Stimulated activated naive CD8-positive, alpha-beta T cell treated with anti-CD3 and anti-CD28 coated beads, Interleukin-15, amount 100 ng/mL, for 72 hours (primary cell): ENCODE data around the gene UNKL.

ENCODE experiments used
- ATAC-seq: fragments of 150-1000 bp; cut with Tn5 transposase; 2 replicates; pipeline ENCODE4 v1.10.0; 2021; ENCODE audit warnings: mild to moderate bottlenecking, moderate library complexity
- DNase-seq, 2 donors: peaks; one replicate each; pipeline ENCODE4 v3.0.0; 2021 to 2022
- H3K27ac Mint-ChIP-seq, 2 donors: one replicate each; pipeline ENCODE4 v1.8.0; 2022; ENCODE audit warnings: mild to moderate bottlenecking in 2 of 2, mixed read lengths in 2 of 2, moderate library complexity in 2 of 2
- H3K27me3 Mint-ChIP-seq: one replicate; pipeline ENCODE4 v1.8.0; 2022; ENCODE audit warnings: mixed read lengths
- H3K4me1 Mint-ChIP-seq: one replicate; pipeline ENCODE4 v1.8.0; 2022; ENCODE audit warnings: mild to moderate bottlenecking, mixed read lengths
- H3K4me3 Mint-ChIP-seq, 2 donors: one replicate each; pipeline ENCODE4 v1.8.0; 2022; ENCODE audit warnings: mild to moderate bottlenecking in 2 of 2, mixed read lengths in 2 of 2, moderate library complexity in 1 of 2
- H3K9me3 Mint-ChIP-seq, 2 donors: one replicate each; pipeline ENCODE4 v1.8.0; 2022; ENCODE audit warnings: mixed read lengths in 2 of 2

UNKL gene

DNA sequence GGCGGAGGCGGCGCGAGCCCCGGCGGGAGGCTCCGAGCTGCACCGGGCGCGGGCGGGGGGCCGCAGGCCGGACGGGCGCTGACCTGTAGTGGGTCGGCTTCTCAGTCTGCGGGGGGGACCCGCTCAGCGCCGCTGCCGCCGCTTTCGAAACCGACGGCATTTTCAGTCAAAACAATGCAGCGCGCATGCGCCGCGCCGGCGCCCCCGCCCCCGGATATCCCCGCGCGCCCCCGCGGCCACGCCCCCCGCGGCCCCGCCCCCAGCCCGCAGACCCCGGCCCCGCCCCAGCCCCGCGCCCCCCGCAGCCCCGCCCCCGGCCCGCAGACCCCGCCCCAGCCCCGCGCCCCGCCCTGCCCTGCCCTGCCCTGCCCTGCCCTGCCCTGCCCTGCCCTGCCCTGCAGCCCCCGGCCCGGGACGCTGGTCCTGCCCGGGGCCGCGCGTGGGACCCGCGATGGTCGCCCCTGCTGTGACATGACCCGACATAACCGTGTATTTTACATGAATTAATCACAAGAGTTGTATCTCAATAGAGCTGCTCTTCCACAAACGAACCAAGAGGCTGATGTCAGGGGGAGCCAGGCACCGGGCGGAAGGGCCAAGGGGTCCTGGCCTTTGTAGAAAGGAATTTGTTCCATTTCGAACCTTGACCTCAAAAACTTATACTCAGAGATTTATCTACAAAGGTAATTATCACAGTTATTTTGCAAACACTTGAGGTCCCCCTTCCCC, at the start of gene UNKL:
Gene UNKL (minus strand): TSS at position 173 of the 729 bp plus-strand sequence. CDS start 13 bp downstream, at position 160.
- H3K4me3 Mint-ChIP-seq: peak within 1 kb of the TSS; percentile 89 to 92
- peak; percentile 80 to 81 for DNase-seq
- H3K27ac Mint-ChIP-seq: peak within 1 kb of the TSS; percentile 88 to 97
- peak; percentile 73 for ATAC-seq
- no peaks in the 10 kb centered on the region for H3K9me3 Mint-ChIP-seq
- no peaks in the 10 kb centered on the region for H3K27me3 Mint-ChIP-seq
- peaks cover 38% of the 10 kb centered on the region for H3K4me1 Mint-ChIP-seq

GRCh38 chr16:1461146-1461545, 46.6 kb upstream of the UNKL start:
- ATAC-seq: no peak

DNA sequence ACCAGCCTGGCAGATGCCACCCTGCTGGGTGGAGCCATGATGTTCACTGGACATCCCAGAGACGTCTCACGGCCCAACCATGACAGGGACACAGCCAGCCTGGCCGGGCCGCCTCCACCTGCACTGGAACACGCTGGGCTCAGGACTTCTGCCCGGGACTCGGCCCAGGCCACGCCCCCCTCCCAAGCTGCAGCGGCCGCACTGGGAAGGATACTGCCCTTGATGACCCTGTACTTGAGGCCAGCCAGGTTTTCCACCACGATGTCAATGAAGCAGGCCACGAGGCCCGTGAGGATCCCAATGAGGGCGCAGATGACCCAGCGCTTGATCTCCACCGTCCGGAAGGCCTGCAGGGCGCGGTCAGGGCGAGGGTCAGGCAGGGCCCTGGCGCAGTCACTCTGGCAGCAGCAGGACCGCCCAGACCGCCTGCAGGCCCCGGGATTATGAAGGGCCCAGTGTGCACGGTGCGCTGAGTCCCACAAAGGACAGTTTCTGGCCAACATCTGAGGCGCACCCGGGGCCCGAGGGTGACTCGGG, 46.2 kb upstream of the UNKL start:
- H3K9me3 Mint-ChIP-seq: no peaks in the 10 kb centered on the region
- no peak overlapping the region for H3K4me3 Mint-ChIP-seq
- no peaks in the 10 kb centered on the region for H3K27me3 Mint-ChIP-seq
- ATAC-seq: no peak
- peaks cover 14% of the 10 kb centered on the region for H3K4me1 Mint-ChIP-seq
- DNase-seq: no peak
- no peak overlapping the region for H3K27ac Mint-ChIP-seq

More at GRCh38 chr16:1461146-1461545, 46.6 kb upstream of the UNKL start:
- Mint-ChIP-seq H3K27me3 (no peaks in the 10 kb centered on the region), H3K27ac (no peak overlapping the region), H3K4me3 (no peak overlapping the region), H3K4me1 (peaks cover 14% of the 10 kb centered on the region), H3K9me3 (no peaks in the 10 kb centered on the region)
- no peak for DNase-seq

- ATAC-seq (no peak), DNase-seq (no peak)
- no peaks in the 10 kb centered on the region for H3K27me3 Mint-ChIP-seq
- no peak overlapping the region for H3K4me3 Mint-ChIP-seq
- no peak overlapping the region for H3K27ac Mint-ChIP-seq
- H3K4me1 Mint-ChIP-seq: peaks cover 13% of the 10 kb centered on the region
- no peaks in the 10 kb centered on the region for H3K9me3 Mint-ChIP-seq
These were observed 45.5 kb upstream of the UNKL start for GRCh38 chr16:1459967-1460366.

DNA sequence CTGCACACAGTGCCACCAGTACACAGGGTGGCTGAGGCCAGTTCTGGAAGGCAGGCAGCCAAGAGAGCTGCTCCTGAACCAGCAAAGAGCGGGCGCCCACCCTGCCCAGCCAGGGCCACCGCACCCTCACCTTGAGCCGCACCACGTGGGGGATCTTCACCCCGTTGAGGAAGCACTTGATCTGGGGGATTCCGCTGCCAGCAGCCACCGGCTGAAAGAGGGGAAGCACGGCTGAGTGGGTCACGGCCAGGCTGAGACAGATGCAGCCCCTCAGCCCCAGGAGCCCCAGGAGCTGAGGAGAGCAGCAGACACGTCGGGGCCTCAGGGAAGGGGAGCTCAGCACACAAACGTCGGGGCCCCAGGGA, 44.5 kb upstream of the UNKL start:
- DNase-seq: no peak
- Mint-ChIP-seq H3K4me1 (peaks cover 9% of the 10 kb centered on the region), H3K27me3 (no peaks in the 10 kb centered on the region), H3K9me3 (no peaks in the 10 kb centered on the region), H3K4me3 (no peak overlapping the region), H3K27ac (peak overlapping the region; percentile 80)
- no peak for ATAC-seq

GRCh38 chr16:1458336-1458976, 44.0 kb upstream of the UNKL start:
- H3K4me3 Mint-ChIP-seq: no peak overlapping the region
- H3K9me3 Mint-ChIP-seq: no peaks in the 10 kb centered on the region
- ATAC-seq (peak; percentile 84), DNase-seq (peak in 1 of 2 donors; percentile 50)
- H3K4me1 Mint-ChIP-seq: peaks cover 9% of the 10 kb centered on the region
- H3K27ac Mint-ChIP-seq: peak overlapping the region; percentile 80
- H3K27me3 Mint-ChIP-seq: no peaks in the 10 kb centered on the region

GRCh38 chr16:1457489-1458245, 43.2 kb upstream of the UNKL start:
- Mint-ChIP-seq H3K27ac (no peak overlapping the region), H3K27me3 (no peaks in the 10 kb centered on the region), H3K9me3 (no peaks in the 10 kb centered on the region), H3K4me3 (no peak overlapping the region), H3K4me1 (peaks cover 9% of the 10 kb centered on the region)
- ATAC-seq (no peak), DNase-seq (no peak)

DNA sequence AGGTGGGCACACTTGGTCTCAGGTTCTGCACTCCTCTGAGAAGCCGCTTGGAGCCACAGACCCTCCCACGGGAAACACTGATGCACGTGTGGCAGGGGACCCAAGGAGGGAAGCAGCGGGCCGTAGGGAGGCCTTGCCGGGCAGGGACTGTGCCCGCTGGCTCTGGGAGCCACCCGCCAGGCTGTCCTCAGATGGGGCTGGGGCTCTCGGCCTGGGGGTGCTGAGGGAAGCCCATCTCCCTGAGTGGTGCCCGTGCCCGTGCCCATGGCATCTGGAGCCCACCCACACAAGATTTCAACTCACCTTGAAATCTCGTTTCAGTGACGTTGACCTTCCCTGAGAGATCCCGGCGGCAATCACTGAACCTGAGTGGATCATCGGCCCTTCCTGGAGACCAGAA, 42.4 kb upstream of the UNKL start:
- Mint-ChIP-seq H3K27me3 (no peaks in the 10 kb centered on the region), H3K27ac (no peak overlapping the region), H3K4me3 (no peak overlapping the region), H3K4me1 (peaks cover 9% of the 10 kb centered on the region), H3K9me3 (no peaks in the 10 kb centered on the region)
- no peak for ATAC-seq
- no peak for DNase-seq

DNA sequence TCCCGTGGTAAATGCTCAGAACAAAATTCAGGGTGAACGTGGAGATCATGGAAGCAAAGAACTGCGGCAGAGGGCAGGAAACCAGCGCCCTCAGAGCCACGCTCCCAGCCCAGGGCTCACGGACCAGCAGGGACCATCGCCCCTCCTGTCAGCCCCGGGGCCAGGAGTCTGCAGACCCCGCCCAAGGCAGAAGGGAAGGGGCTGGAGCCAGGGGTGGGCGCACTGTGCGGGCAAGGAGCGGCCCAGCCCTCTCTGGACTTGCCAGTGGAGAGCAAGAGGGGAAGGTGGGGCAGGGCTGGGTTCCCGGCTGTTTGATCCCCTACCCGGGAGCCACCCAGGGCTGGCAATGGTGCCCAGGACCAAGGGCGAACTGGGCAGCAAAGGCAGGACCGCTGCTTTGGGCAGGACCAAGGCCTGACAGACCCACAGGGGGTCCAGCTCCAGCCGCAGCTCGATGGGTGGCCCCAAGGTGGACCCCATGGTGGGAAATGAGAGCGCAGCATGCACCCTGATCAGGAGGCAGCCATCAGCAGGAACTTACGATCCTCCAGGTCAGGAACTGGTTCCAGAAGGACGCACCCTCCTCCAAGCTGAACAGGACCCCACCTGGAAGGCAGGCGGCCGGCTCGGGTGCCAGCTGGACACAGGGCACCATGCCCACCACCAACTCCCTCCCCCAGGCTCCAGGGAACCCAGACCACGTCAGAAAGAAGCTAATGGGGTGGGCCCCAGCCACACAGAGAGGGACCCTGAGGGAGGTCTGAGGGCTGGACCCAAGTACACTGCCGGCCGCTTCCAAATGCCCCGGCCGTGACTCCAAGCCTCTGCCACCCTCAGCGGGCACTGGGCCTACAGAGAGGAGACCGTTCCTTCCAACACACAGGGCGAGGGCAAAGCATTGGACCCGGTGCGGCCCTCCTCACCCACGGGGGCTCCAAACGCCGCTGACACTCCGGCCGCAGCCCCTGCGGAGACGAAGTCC, 41.0 kb upstream of the UNKL start:
- no peak overlapping the region for H3K27ac Mint-ChIP-seq
- no peak overlapping the region for H3K4me3 Mint-ChIP-seq

DNA sequence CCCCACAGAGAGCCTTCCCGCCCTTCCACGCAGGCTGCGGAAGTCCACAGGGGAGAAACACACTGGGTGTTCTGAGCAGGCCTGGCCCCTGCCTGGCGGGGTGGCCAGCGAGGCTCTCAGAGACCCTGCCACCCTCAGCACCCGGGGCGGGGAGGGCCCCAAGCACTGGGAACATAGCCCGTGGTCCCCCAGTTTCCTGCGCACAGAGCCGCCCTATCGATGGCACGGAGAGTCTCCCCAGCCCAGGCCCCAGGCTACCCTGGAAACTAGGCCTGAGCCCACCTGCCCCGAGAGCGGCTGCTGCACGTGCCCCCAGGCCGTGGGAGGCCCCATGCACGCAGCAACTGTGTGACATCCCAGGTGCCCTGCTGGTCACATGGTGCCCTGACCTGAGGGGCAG, 40.1 kb upstream of the UNKL start:
- ATAC-seq: no peak
- H3K27ac Mint-ChIP-seq: no peak overlapping the region
- H3K4me3 Mint-ChIP-seq: no peak overlapping the region
- H3K27me3 Mint-ChIP-seq: no peaks in the 10 kb centered on the region
- H3K4me1 Mint-ChIP-seq: peaks cover 14% of the 10 kb centered on the region
- H3K9me3 Mint-ChIP-seq: no peaks in the 10 kb centered on the region
- no peak for DNase-seq

More for the DNA sequence above, 41.0 kb upstream of the UNKL start:
- DNase-seq: no peak
- no peak for ATAC-seq
- no peaks in the 10 kb centered on the region for H3K9me3 Mint-ChIP-seq
- no peaks in the 10 kb centered on the region for H3K27me3 Mint-ChIP-seq
- H3K4me1 Mint-ChIP-seq: peaks cover 14% of the 10 kb centered on the region

- DNase-seq: no peak
- ATAC-seq: no peak
- peaks cover 5% of the 10 kb centered on the region for H3K4me1 Mint-ChIP-seq
- H3K27ac Mint-ChIP-seq: no peak overlapping the region
- no peaks in the 10 kb centered on the region for H3K27me3 Mint-ChIP-seq
- H3K9me3 Mint-ChIP-seq: no peaks in the 10 kb centered on the region
- no peak overlapping the region for H3K4me3 Mint-ChIP-seq
These were observed 38.8 kb upstream of the UNKL start for GRCh38 chr16:1453316-1453715.

- H3K27me3 Mint-ChIP-seq: no peaks in the 10 kb centered on the region
- H3K4me3 Mint-ChIP-seq: no peak overlapping the region
- ATAC-seq: no peak
- no peak overlapping the region for H3K27ac Mint-ChIP-seq
- H3K9me3 Mint-ChIP-seq: no peaks in the 10 kb centered on the region
- DNase-seq: no peak
- H3K4me1 Mint-ChIP-seq: peaks cover 5% of the 10 kb centered on the region
These were observed 38.0 kb upstream of the UNKL start for GRCh38 chr16:1452530-1452929.

DNA sequence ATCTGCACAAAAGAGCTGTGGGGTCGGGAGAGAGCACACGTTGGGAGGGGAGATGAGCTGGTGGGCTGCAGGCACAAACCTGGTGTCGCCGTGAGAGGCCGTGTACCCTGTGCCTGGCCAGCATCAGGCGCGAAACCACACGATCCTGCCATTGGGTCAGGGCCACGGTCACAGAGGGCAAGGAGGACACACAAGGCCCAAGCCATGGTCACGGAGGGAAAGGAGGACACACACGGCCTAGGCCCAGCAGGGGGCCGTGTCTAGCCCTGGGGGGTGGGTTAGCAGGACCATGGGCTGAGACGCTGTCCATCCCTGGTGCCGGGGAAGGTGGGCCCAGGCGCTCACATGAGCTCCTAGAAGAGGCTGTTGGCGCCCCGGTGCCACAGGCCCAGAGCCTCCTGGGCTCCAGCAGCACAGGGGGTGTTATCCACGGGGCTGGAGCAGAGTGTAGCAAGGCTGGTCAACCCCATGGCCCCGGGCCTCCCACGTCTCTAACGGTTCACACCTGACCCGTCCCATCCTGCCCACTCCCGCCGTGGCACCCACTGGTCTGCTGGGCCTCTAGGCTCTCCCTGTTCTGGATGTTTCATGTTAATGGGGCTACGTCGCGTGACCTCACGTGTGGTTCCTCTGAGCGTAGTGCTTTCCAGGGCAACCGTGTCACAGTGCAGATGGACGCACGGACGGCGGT, 37.3 kb upstream of the UNKL start:
- Mint-ChIP-seq H3K9me3 (no peaks in the 10 kb centered on the region), H3K27ac (peak overlapping the region; percentile 48 to 78), H3K4me1 (peaks cover 5% of the 10 kb centered on the region), H3K27me3 (no peaks in the 10 kb centered on the region), H3K4me3 (no peak overlapping the region)
- DNase-seq: no peak
- ATAC-seq: no peak

DNA sequence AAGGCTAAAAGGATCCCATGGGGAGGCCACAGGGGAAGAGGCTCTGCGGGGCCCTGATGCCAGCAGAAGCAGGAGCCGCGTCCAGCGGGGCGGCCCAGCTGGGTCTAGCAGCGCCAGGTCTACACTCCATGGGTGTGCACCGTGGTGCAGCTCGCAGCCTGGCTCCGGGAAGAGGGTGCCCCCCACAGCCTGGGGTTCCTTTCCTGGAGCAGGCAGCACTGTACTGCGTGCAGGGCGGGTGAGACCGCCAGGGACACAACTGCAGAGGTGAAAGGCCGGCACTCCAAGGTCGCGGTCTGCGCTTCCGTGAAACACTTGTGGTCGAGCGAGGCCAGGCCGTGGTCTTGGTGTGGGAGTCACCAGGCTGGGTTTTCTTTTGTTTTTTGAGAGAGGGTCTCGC, 36.3 kb upstream of the UNKL start:
- no peak overlapping the region for H3K4me3 Mint-ChIP-seq
- H3K9me3 Mint-ChIP-seq: no peaks in the 10 kb centered on the region
- ATAC-seq (no peak), DNase-seq (no peak)
- H3K4me1 Mint-ChIP-seq: peaks cover 5% of the 10 kb centered on the region
- H3K27ac Mint-ChIP-seq: no peak overlapping the region
- H3K27me3 Mint-ChIP-seq: no peaks in the 10 kb centered on the region
